Fibroblast of upper back skin (primary cell): ENCODE results near the gene CCL1.

Experiments used
- DNase-seq: peaks from one replicate; pipeline ENCODE4 v3.0.0-alpha.2; 2013

CCL1 gene

GRCh38 chr17:34382621-34383124 is 19.6 kb upstream of the CCL1 start:
- no peak for DNase-seq

DNA sequence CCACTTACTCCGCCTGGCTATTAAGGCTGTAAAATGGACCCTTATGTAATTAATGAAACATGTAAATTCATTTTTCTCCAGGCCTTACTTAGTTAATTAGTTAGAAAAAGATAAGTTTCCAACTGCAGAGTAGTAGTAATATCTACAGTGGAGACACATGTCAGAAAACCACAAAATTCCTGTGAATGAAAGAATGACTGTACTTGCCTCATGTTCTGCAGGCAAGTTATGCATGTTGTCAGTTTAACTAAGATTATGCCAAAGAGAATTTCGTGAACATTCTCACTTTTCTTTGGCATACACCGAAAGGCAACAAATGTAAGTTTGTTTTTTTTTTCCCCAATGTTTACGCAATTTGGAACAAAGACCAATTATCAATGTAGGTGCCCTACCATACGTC is 16.8 kb upstream of the CCL1 start:
- peak; percentile 15 for DNase-seq

DNA sequence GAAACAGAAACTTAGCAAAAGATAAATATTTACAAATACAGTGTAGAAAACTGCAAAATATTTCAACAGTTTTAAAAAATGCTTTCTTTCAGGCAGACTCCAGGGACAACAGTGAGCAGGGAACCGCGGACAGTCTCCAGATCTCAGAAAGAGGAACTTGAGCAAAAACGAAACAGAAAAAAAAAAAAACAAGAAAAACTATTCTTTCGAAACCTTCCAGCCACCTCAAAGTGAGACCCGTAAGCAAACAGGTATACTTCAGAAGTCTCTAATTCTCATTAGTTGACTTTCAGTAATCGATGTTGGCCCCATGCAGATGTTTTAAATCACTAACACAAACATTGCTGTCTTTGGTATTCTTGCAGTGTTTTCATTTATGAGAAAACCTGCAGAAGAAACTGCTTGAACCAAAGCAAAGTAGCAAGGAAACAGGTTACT is 15.7 kb upstream of the CCL1 start:
- no peak for DNase-seq

GRCh38 chr17:34377078-34377823 is 14.2 kb upstream of the CCL1 start:
- DNase-seq = no peak

GRCh38 chr17:34375426-34375997 is 12.5 kb upstream of the CCL1 start:
- DNase-seq = no peak

DNA sequence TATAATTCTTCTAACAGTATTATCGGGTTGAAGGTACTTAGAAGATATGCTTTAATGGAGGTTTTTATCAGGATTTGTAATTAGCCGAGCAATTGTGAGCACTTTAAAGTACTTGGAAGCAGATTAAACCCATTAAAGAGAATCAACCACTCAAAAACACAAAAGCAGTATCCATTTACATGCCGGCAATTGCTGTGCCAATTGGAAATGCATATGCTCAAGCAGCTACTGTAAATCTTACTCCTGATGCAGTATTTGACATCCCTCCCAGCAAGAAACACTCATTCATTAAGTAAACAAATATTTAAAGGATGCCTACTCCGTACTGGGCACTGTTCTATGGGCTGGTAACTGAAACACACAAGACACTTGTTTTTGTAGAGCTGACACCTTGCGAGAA is 11.4 kb upstream of the CCL1 start:
- DNase-seq = no peak

- no peak for DNase-seq
Observed at GRCh38 chr17:34371405-34372100, 8.5 kb upstream of the CCL1 start.

- DNase-seq = no peak
Observed at GRCh38 chr17:34370997-34371395, 8.0 kb upstream of the CCL1 start.

DNA sequence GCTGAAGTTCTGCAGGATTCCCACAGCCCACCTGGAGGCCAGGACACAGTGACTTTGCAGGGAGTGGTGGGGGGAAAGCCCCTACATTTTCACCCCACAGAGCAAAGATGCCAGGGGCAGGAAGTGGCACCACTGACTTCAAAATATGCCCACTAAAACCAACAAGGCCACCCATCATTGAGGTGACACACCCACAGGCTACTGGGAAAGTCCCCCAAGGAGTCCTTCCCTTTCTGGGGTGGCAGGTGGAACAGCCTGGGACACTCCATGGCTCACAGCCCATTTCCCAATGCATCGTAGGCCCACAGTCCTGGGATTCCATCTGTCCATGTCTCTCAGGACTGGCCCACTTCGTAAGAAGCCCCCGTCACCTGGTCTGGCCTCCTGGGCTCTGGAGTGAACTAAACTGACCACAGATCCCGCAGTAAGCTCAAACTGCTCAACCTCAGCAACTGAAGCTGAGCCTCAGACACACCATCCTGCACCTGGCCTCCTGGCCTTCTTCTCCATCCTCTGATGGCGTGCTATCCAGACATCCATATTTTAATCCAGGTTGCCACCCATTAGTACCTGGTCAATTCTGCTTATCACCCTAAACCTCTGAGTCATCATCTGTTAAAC is 7.5 kb upstream of the CCL1 start:
- no peak for DNase-seq

- DNase-seq = no peak
Observed at GRCh38 chr17:34369571-34369970, 6.5 kb upstream of the CCL1 start.

DNA sequence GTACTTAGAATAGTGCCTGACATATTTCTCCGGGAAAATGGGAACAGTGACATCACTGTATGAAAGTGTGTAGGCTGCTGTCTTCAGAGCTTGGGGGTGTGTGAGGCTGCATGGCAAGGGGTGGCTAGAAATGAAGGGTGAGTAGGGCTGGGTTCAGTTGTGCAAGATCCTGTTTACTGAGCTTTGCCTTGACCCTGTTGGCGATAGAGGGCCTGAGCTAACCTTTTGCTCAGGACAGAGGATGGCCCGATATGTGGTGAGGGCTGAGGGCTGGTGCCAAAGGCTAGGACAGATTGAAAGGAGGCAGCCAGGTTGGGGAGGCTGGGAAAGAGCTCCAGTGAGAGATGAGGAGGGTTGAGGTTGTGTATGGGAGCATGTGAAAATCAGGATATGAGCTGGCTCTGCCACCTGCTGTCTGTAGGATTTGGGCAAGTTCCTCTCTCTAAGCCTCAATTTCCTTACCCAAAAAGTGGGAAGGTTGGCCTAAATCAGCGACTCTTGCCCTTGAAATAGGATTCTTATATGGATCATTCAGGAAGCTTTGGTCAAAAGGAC is 6.0 kb upstream of the CCL1 start:
- no peak for DNase-seq

GRCh38 chr17:34368196-34368945 is 5.3 kb upstream of the CCL1 start:
- DNase-seq = no peak

GRCh38 chr17:34367486-34368195 is 4.6 kb upstream of the CCL1 start:
- no peak for DNase-seq

DNA sequence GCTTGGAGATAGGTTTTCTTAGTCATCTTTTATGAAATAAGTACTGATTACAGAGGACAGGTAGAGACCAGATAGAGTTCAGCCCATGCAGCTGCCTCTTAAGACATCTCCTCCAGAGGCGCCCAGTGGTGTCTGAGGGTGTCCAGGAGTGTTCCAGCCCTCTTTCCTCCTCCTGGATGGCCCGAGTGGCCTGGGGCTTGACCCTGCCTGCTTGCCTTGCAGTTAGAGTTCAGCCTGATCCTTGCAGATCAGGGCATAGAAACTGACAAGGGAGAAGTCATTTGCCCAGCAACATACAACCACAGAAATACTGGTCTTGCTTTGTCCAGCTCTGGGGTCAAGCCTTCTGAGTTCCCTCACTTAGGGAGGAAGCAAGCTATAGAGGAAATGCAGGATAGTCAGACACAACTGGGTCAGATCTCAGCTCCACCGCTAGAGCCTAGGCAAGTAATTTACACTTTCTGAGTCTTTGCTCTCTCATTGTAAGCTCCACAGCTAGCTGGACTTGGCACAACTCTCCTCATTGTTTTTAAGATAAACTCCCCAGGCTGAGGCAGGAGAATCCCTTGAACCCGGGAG is 3.6 kb upstream of the CCL1 start:
- no peak for DNase-seq

DNA sequence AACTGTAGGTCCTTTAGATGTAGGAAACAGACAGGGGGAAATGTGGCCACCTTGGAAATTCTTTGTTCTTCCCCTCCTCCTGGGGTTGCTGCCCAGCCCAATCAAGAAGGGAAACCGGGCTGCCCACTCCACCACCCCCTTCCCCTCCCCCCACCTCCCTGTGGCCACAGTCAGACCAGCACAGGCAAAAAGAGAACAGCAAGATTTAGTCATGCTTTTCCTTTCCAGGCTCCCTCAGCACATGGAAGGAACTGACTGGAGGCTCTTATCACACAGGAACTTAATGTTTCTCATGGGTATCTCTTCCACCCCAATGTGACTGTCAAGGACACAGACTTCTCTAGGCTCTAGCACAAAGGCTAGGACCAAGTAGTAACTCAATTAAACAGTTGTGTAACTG is 3.0 kb upstream of the CCL1 start:
- no peak for DNase-seq

DNA sequence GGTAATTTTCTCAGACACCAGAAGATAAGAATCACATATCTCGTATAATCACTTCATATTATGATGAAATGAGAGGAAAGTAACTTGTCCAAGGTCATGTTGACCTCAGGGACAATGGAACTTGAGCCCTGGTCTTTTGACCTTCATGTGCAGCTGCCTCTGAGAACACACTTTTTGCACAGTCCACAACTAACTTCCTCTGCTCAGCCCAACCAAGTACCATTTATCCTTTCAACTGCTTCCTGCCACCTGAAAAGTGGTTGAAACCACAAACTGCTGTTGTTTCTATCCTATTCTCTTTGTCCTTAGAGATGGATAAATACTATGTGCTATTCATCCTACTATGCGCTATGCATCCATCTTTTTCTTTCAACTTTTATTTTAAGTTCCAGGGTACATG is 2.3 kb upstream of the CCL1 start:
- DNase-seq = no peak

DNA sequence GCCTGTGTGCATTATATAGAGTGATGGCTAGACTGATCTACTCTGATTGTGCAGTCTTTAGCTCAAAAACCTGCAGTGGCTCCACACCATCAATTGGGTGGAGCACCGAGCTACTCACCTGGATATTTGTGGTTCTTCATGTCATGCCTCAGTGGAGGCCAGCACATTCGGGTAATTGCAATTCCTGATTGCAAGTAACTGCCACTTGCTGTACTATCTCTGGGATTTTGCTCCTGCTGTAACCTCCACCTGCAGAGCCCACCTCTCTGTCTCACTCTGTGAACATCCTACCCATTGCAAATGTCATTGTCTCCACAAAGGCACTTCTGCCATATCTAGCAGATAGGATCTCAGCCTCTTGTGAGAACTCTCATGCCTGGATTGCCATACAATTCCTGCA is 1.7 kb upstream of the CCL1 start:
- no peak for DNase-seq

GRCh38 chr17:34361478-34362061 is 1.5 kb downstream of the CCL1 start:
- peak; percentile 84 for DNase-seq

DNA sequence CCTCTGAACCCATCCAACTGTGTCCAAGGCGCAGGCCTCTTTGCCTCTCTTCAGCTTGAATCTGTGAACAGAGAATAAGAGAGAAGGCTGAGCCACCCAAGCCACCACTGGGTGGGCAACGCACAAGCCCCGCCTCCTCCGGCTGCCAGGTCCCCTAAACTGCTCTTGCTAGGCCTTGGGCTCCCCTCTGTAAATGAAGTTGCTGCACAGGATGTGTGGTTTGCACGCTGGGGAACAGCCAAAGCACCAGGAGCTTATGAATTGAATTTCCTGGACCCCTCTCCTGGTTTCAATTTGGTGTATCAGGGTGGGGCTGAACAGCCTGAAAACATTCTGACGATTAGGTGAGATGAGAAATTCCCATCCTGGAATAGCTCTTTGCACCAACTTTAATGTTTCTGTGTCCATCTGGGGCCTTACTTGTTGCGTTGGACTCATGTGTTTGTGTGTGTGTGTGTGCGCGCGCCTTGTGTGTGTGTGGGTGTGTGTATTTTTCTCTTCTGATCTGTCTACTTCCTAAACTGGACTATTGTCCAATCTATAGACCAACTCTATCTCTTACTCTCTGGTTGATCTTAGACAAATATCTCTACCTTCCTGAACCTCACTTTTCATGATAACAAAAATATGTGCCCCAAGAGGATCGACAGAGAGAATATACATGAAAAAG is 2.3 kb downstream of the CCL1 start:
- no peak for DNase-seq

GRCh38 chr17:34358631-34359030 is 4.4 kb downstream of the CCL1 start:
- DNase-seq = no peak

- DNase-seq = no peak
Observed at GRCh38 chr17:34357398-34357797, 5.6 kb downstream of the CCL1 start.
